ENCODE data around the gene NRCAM. TPM values are rescaled to one million over a fixed set of nuclear protein-coding genes. Genes with fewer than 3 reads are reported as not detected.

The NRCAM gene
- total and polyA plus RNA-seq, 4 donors = 0.17 to 3.2 (median 0.64) TPM

DNA sequence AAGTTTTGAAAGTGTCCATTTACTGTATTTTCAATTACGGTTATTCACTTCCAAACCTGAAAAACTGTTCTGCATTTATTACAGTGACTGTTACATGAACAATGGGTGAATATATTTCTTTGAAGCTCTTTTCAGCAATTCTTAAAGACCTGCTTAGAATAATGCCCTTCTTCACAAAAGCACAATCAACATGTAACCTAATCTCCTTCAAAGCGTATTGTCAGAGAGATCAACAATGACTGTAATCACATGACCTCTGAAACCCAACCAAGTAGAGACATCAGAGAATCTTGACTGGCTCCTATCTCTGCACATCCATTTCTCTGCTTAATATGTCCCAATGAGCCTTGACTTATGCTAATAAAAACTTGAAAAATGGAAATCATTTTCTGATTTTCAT lies 126.7 kb downstream of the NRCAM start:
- Histone ChIP-seq H3K9ac (ENCODE audit: low read depth in 1 of 2, low read length in 2 of 2) (no peak overlapping the region), H3K27me3 (ENCODE audit: control insufficient read depth in 4 of 4, insufficient read depth in 4 of 4, low read length in 3 of 4) (no peaks in the 10 kb centered on the region), H3K36me3 (ENCODE audit: control insufficient read depth in 4 of 4, insufficient read depth in 3 of 4, low read depth in 1 of 4, low read length in 3 of 4) (no peaks in the 10 kb centered on the region), H3K27ac (ENCODE audit: low read depth in 1 of 2, low read length in 2 of 2) (no peak overlapping the region), H3K4me3 (ENCODE audit: low read depth in 1 of 3, low read length in 3 of 3) (no peak overlapping the region), H3K9me3 (ENCODE audit: control insufficient read depth in 4 of 4, low read length in 3 of 4) (no peaks in the 10 kb centered on the region), H3K4me1 (ENCODE audit: control insufficient read depth in 4 of 4, insufficient read depth in 4 of 4, low read length in 3 of 4) (no peaks in the 10 kb centered on the region)
- TF ChIP-seq, protein P1, sequence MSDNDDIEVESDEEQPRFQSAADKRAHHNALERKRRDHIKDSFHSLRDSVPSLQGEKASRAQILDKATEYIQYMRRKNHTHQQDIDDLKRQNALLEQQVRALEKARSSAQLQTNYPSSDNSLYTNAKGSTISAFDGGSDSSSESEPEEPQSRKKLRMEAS (IDR thresholded peaks at IDR 0.05) = no peak
- TF ChIP-seq SP1 (IDR thresholded peaks at IDR 0.05) (no peak), FOXA1 (IDR thresholded peaks at IDR 0.05) (no peak), RAD21 (IDR thresholded peaks at IDR 0.05) (no peak), YY1 (IDR thresholded peaks at IDR 0.05) (no peak), RXRA (IDR thresholded peaks at IDR 0.05) (no peak), NR2F2 (IDR thresholded peaks at IDR 0.05) (no peak), JUND (IDR thresholded peaks at IDR 0.05) (no peak)
- TF ChIP-seq, protein P2, sequence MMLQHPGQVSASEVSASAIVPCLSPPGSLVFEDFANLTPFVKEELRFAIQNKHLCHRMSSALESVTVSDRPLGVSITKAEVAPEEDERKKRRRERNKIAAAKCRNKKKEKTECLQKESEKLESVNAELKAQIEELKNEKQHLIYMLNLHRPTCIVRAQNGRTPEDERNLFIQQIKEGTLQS (IDR thresholded peaks at IDR 0.05) = no peak
- TF ChIP-seq, protein P3, sequence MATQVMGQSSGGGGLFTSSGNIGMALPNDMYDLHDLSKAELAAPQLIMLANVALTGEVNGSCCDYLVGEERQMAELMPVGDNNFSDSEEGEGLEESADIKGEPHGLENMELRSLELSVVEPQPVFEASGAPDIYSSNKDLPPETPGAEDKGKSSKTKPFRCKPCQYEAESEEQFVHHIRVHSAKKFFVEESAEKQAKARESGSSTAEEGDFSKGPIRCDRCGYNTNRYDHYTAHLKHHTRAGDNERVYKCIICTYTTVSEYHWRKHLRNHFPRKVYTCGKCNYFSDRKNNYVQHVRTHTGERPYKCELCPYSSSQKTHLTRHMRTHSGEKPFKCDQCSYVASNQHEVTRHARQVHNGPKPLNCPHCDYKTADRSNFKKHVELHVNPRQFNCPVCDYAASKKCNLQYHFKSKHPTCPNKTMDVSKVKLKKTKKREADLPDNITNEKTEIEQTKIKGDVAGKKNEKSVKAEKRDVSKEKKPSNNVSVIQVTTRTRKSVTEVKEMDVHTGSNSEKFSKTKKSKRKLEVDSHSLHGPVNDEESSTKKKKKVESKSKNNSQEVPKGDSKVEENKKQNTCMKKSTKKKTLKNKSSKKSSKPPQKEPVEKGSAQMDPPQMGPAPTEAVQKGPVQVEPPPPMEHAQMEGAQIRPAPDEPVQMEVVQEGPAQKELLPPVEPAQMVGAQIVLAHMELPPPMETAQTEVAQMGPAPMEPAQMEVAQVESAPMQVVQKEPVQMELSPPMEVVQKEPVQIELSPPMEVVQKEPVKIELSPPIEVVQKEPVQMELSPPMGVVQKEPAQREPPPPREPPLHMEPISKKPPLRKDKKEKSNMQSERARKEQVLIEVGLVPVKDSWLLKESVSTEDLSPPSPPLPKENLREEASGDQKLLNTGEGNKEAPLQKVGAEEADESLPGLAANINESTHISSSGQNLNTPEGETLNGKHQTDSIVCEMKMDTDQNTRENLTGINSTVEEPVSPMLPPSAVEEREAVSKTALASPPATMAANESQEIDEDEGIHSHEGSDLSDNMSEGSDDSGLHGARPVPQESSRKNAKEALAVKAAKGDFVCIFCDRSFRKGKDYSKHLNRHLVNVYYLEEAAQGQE (IDR thresholded peaks at IDR 0.05) = no peak
- no peak for DNase-seq (ENCODE audit: low spot score)
- 95% methylated on average over 2 of the region's 2 CpGs for WGBS

DNA sequence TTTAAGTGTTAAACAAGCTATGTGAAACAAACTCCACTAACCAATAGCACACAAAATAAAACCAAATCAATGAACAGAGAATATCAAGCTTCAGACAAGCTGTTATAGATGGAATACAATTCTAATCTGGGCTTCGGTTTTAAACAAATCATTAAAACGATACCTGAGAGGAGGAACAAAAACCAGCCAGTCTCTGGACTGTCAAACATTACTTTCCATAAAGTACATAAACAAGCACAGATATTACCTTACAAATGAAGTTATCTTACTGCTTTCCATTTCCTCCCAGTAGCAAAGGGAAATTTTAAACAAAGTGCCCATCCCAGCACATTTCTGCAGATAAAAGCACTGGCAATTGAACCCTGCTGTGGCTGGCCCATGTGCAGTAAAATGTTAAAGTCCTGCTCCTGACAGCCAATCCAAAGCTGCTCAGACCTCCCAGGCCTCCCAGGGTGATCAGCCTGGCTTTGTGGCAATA lies 128.0 kb downstream of the NRCAM start:
- TF ChIP-seq JUND (IDR thresholded peaks at IDR 0.05) = no peak
- TF ChIP-seq TAF1 (conservative IDR thresholded peaks at IDR 0.05) = no peak
- no peak for TF ChIP-seq YY1 (IDR thresholded peaks at IDR 0.05)
- no peak for TF ChIP-seq FOXA2 (IDR thresholded peaks at IDR 0.05)
- no peak for TF ChIP-seq RXRA (IDR thresholded peaks at IDR 0.05)
- TF ChIP-seq HNF4A (conservative IDR thresholded peaks at IDR 0.05) = no peak
- TF ChIP-seq, protein P2 (IDR thresholded peaks at IDR 0.05) = no peak
- TF ChIP-seq, protein P4, sequence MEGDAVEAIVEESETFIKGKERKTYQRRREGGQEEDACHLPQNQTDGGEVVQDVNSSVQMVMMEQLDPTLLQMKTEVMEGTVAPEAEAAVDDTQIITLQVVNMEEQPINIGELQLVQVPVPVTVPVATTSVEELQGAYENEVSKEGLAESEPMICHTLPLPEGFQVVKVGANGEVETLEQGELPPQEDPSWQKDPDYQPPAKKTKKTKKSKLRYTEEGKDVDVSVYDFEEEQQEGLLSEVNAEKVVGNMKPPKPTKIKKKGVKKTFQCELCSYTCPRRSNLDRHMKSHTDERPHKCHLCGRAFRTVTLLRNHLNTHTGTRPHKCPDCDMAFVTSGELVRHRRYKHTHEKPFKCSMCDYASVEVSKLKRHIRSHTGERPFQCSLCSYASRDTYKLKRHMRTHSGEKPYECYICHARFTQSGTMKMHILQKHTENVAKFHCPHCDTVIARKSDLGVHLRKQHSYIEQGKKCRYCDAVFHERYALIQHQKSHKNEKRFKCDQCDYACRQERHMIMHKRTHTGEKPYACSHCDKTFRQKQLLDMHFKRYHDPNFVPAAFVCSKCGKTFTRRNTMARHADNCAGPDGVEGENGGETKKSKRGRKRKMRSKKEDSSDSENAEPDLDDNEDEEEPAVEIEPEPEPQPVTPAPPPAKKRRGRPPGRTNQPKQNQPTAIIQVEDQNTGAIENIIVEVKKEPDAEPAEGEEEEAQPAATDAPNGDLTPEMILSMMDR (IDR thresholded peaks at IDR 0.05; ENCODE audit: low read depth, low read length, missing input control) = no peak
- TF ChIP-seq, protein P1 (IDR thresholded peaks at IDR 0.05) = no peak
- no peak for TF ChIP-seq GABPA (IDR thresholded peaks at IDR 0.05 in 1 of 2, conservative IDR thresholded peaks at IDR 0.05 in 1 of 2)
- no peak for TF ChIP-seq NR2F2 (IDR thresholded peaks at IDR 0.05)
- TF ChIP-seq RAD21 (IDR thresholded peaks at IDR 0.05) = no peak
- TF ChIP-seq, protein P3 (IDR thresholded peaks at IDR 0.05) = no peak
- TF ChIP-seq, protein P5, sequence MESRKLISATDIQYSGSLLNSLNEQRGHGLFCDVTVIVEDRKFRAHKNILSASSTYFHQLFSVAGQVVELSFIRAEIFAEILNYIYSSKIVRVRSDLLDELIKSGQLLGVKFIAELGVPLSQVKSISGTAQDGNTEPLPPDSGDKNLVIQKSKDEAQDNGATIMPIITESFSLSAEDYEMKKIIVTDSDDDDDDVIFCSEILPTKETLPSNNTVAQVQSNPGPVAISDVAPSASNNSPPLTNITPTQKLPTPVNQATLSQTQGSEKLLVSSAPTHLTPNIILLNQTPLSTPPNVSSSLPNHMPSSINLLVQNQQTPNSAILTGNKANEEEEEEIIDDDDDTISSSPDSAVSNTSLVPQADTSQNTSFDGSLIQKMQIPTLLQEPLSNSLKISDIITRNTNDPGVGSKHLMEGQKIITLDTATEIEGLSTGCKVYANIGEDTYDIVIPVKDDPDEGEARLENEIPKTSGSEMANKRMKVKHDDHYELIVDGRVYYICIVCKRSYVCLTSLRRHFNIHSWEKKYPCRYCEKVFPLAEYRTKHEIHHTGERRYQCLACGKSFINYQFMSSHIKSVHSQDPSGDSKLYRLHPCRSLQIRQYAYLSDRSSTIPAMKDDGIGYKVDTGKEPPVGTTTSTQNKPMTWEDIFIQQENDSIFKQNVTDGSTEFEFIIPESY (IDR thresholded peaks at IDR 0.05) = no peak
- H3K4me1 ChIP-seq (ENCODE audit: control insufficient read depth in 4 of 4, insufficient read depth in 4 of 4, low read length in 3 of 4) = no peaks in the 10 kb centered on the region
- no peaks in the 10 kb centered on the region for H3K27me3 ChIP-seq (ENCODE audit: control insufficient read depth in 4 of 4, insufficient read depth in 4 of 4, low read length in 3 of 4)
- no peak overlapping the region for H3K9ac ChIP-seq (ENCODE audit: low read depth in 1 of 2, low read length in 2 of 2)
- 45% methylated on average over 2 of the region's 2 CpGs for WGBS
- H3K9me3 ChIP-seq (ENCODE audit: control insufficient read depth in 4 of 4, low read length in 3 of 4) = no peaks in the 10 kb centered on the region
- no peak overlapping the region for H3K27ac ChIP-seq (ENCODE audit: low read depth in 1 of 2, low read length in 2 of 2)
- no peak overlapping the region for H3K4me3 ChIP-seq (ENCODE audit: low read depth in 1 of 3, low read length in 3 of 3)
- no peaks in the 10 kb centered on the region for H3K36me3 ChIP-seq (ENCODE audit: control insufficient read depth in 4 of 4, insufficient read depth in 3 of 4, low read depth in 1 of 4, low read length in 3 of 4)
- DNase-seq (ENCODE audit: low spot score) = no peak

All from liver (tissue), 9 donors.